Endothelial cell of umbilical vein (primary cell): ENCODE data around the gene TIAM1. TPM values are rescaled to one million over a fixed set of nuclear protein-coding genes. Genes with fewer than 3 reads are reported as not detected.

Experiments used
- BruUV-seq: library from RNA; stranded (reverse); fragments of 400-500 nt; replicated peaks from 2 replicates; lab custom pipeline; 2021; lab: Mats Ljungman, UMichigan
- CTCF ChIA-PET: fragments of 300-600, 350-600 bp; sonication (Branson Sonifier 250); formaldehyde crosslinking; loops from one replicate; lab custom pipeline; 2021; ENCODE audit warnings: antibody characterized with exemption, inconsistent platforms; lab: Charles Lee
- POLR2A ChIA-PET: fragments of 300-600, 350-600 bp; sonication (Branson Sonifier 250); formaldehyde crosslinking; loops from one replicate; lab custom pipeline; 2021; ENCODE audit warnings: antibody characterized with exemption, inconsistent platforms; lab: Charles Lee
- DNase-seq: peaks from one replicate; pipeline ENCODE4 v3.0.0-alpha.2; 2011; ENCODE audit warnings: low read depth, low spot score
- FAIRE-seq: peaks from 2 replicates; lab custom pipeline; 2011; peaks lifted over from hg19 to GRCh38; lab: Jason Lieb, UNC
- H2AFZ ChIP-seq: 2 replicates; pipeline ENCODE4 v1.6.0; 2012; ENCODE audit warnings: low read depth, low read length, control low read depth, inconsistent platforms
- H3K27ac ChIP-seq: 2 replicates; pipeline ENCODE4 v1.5.1; 2011; ENCODE audit warnings: low read depth, mild to moderate bottlenecking, control low read depth, low read length, moderate library complexity; ENCODE audit not compliant: insufficient read depth
- H3K27me3 ChIP-seq, 2 experiments: 2 replicates each; pipeline versions ENCODE4 v1.6.0 to v1.6.1; 2011; ENCODE audit warnings: low read length in 2 of 2, mixed read lengths in 1 of 2; ENCODE audit not compliant: control insufficient read depth in 2 of 2, insufficient read depth in 2 of 2
- H3K36me3 ChIP-seq, 2 experiments: 2 replicates in 1 of 2; 3 replicates in 1 of 2; pipeline ENCODE4 v1.5.1; 2011; ENCODE audit warnings: low read length in 2 of 2, mild to moderate bottlenecking in 1 of 2, moderate library complexity in 1 of 2; ENCODE audit not compliant: control insufficient read depth in 2 of 2, insufficient read depth in 2 of 2; ENCODE audit errors: extremely low read depth in 1 of 2
- H3K4me1 ChIP-seq: 3 replicates; pipeline ENCODE4 v1.5.1; 2011; ENCODE audit warnings: mild to moderate bottlenecking, low read length; ENCODE audit not compliant: control insufficient read depth, insufficient read depth; ENCODE audit errors: extremely low read depth
- H3K4me2 ChIP-seq: 2 replicates; pipeline ENCODE4 v1.6.1; 2011; ENCODE audit warnings: low read length, control low read depth, mixed read lengths; ENCODE audit not compliant: insufficient read depth
- H3K4me3 ChIP-seq, 3 experiments: fragments of 200-600 bp in 1 of 3; sonication (generic), shearing (Covaris generic) in 1 of 3; replicated peaks in 1 of 3; 2 replicates each; pipeline ENCODE4 v1.5.1; 2011 to 2016; ENCODE audit warnings: control low read depth in 3 of 3, low read length in 3 of 3, mild to moderate bottlenecking in 2 of 3, inconsistent platforms in 1 of 3, low read depth in 1 of 3, moderate library complexity in 1 of 3; ENCODE audit not compliant: insufficient read depth in 1 of 3
- H3K79me2 ChIP-seq: 2 replicates; pipeline ENCODE4 v1.6.0; 2012; ENCODE audit warnings: low read length, inconsistent platforms; ENCODE audit not compliant: control insufficient read depth, insufficient read depth
- H3K9ac ChIP-seq: replicated peaks from 2 replicates; pipeline ENCODE3; 2011; ENCODE audit warnings: low read length, control low read depth; ENCODE audit not compliant: insufficient read depth; ENCODE audit errors: extremely low read depth
- H3K9me1 ChIP-seq: replicated peaks from 3 replicates; pipeline ENCODE4 v1.6.0; 2011; ENCODE audit warnings: mild to moderate bottlenecking, low read length; ENCODE audit not compliant: control insufficient read depth, insufficient read depth; ENCODE audit errors: extremely low read depth
- H3K9me3 ChIP-seq: replicated peaks from 2 replicates; pipeline ENCODE4 v1.5.1; 2012; ENCODE audit warnings: low read length, inconsistent platforms; ENCODE audit not compliant: control insufficient read depth, insufficient read depth
- H4K20me1 ChIP-seq: replicated peaks from 2 replicates; pipeline ENCODE3; 2011; ENCODE audit warnings: mild to moderate bottlenecking, low read length; ENCODE audit not compliant: control insufficient read depth, insufficient read depth; ENCODE audit errors: extremely low read depth
- EZH2 ChIP-seq: IDR thresholded peaks from 2 replicates; pipeline ENCODE4 v1.6.1; 2012; ENCODE audit warnings: borderline replicate concordance, low read depth, mild to moderate bottlenecking, moderate library complexity, low read length, inconsistent platforms; ENCODE audit not compliant: severe bottlenecking
- FOS ChIP-seq: IDR thresholded peaks from 2 replicates; pipeline ENCODE4 v1.6.1; 2011; ENCODE audit warnings: mild to moderate bottlenecking, low read length, moderate library complexity, borderline replicate concordance; ENCODE audit not compliant: insufficient read depth
- GATA2 ChIP-seq: IDR thresholded peaks from 2 replicates; pipeline ENCODE4 v1.7.0; 2011; ENCODE audit warnings: low read depth, mild to moderate bottlenecking, moderate library complexity, mixed read lengths, low read length; ENCODE audit not compliant: insufficient read length, insufficient read depth
- JUN ChIP-seq: IDR thresholded peaks from 2 replicates; pipeline ENCODE4 v1.6.1; 2011; ENCODE audit warnings: borderline replicate concordance, low read depth; ENCODE audit not compliant: insufficient read length, insufficient read depth
- MAX ChIP-seq: IDR thresholded peaks from 2 replicates; pipeline ENCODE4 v1.6.1; 2011; ENCODE audit not compliant: insufficient read depth, insufficient read length
- MYC ChIP-seq: IDR thresholded peaks from one replicate; pipeline ENCODE4 v1.6.1; 2011; ENCODE audit warnings: mild to moderate bottlenecking, low read depth, low read length
- POLR2A ChIP-seq: IDR thresholded peaks from 2 replicates; pipeline ENCODE4 v1.6.1; 2012; ENCODE audit warnings: low read depth, mild to moderate bottlenecking, control low read depth, low read length
- POLR2AphosphoS5 ChIP-seq: IDR thresholded peaks from 2 replicates; pipeline ENCODE4 v1.6.1; 2012; ENCODE audit warnings: low read depth, mild to moderate bottlenecking, control low read depth, low read length, moderate library complexity; ENCODE audit not compliant: insufficient read depth
- dilution Hi-C: fragments of 300-500 bp; cut with MboI; formaldehyde crosslinking; loops from one replicate; pipeline ENCODE4 v1.15.0; 2019; ENCODE audit warnings: low sequenced_read_pairs; ENCODE audit not compliant: extremely low pct_ligation_motif_present
- intact Hi-C: fragments of 100-400 bp; cut with micrococcal nuclease; formaldehyde crosslinking; loops from one replicate; pipeline ENCODE4 v1.10.0; 2022
- polyA plus RNA-seq, 4 experiments: library from polyadenylated mRNA; depleted of rRNA in 3 of 4; stranded (reverse) in 3 of 4; unstranded in 1 of 4; fragments of >200 nt; gene quantifications; 2 replicates each; pipeline versions ENCODE4 v1.2.1 to v1.2.3, GENCODE V29; 2011 to 2012; ENCODE audit warnings: missing spikeins in 1 of 4
- total RNA-seq: library from RNA; stranded (reverse); gene quantifications from 2 replicates; pipeline ENCODE4 v1.2.3, GENCODE V29; 2021

Gene TIAM1
- total and polyA plus RNA-seq, 2 donors (not counting 3 experiments of a cell fraction or from before 2014, with no cell fraction given) = 0.21 to 0.86 TPM

DNA sequence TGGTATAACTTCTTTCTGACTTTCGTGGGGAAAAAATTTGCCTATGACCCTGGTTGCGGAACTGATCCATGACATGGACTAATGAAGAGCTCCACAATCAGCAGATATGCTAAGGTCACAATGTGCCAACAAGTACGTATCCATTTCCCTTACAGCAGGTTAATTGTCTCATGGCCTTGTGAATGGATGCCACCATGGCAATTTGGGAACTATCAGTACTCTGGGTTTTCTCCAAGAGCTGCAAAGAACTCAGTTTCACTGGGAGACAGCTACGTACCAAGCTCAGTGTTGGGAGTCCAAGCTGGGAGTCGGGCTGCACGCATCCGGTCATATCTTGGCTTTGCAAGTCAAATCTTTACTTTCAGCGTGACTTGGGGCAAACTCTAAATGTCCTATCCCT lies 64.8 kb downstream of the TIAM1 start:
- dilution Hi-C loops = no loop called here
- BruUV-seq = no TSS peak

DNA sequence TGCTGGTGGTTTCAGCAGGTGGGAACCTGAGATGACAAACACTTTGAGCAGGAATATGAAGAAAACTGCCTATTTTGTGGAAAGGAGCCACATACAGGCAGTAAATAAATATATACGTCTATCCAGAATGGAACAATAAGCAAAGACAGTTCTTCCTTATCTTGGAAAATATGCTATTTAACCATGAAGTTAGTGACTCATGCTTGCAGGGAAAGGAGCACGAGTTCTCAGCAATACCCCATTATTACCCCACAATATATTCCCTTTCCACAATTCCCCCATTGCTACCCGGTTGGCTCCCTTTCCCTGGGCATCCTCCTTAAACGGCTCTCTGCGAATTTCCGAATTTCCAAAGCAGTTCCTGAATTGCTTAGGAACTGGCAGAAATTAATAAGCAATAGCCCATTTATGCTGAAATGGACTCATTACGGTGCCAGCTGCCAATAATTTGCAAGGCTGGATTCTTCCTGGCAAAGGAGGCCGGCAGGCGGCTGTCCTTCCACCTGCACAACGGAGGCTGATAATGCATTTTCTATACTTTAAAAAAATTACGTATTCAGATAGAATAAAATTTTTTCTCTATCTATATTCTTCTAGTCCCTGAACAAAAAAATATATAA lies 65.4 kb downstream of the TIAM1 start:
- no peak for DNase-seq
- intact Hi-C loops (no loop called here), dilution Hi-C loops (no loop called here)
- Histone ChIP-seq H3K4me2 (no peak overlapping the region), H3K27me3 (no peaks in the 10 kb centered on the region), H3K79me2 (no peaks in the 10 kb centered on the region), H3K9me3 (no peaks in the 10 kb centered on the region), H3K36me3 (no peaks in the 10 kb centered on the region), H3K4me3 (no peak overlapping the region), H3K27ac (no peak overlapping the region), H2AFZ (no peak overlapping the region), H3K4me1 (no peaks in the 10 kb centered on the region), H3K9me1 (no peaks in the 10 kb centered on the region), H4K20me1 (no peaks in the 10 kb centered on the region), H3K9ac (no peak overlapping the region)
- BruUV-seq = no TSS peak
- TF ChIP-seq POLR2AphosphoS5 (no peak), GATA2 (no peak), FOS (no peak), MYC (no peak), POLR2A (no peak), MAX (no peak), JUN (no peak)
- CTCF ChIA-PET = no interaction called here
- POLR2A ChIA-PET = no interaction called here
- FAIRE-seq = no peak

More for the DNA sequence above, 64.8 kb downstream of the TIAM1 start:
- no peak for TF ChIP-seq EZH2
- TF ChIP-seq JUN = no peak
- TF ChIP-seq POLR2AphosphoS5 = no peak
- no peak for TF ChIP-seq FOS
- TF ChIP-seq MYC = no peak
- no peaks in the 10 kb centered on the region for H3K9me3 ChIP-seq
- no peaks in the 10 kb centered on the region for H3K4me1 ChIP-seq
- DNase-seq (no peak), FAIRE-seq (no peak)
- H2AFZ ChIP-seq = no peak overlapping the region
- H3K4me3 ChIP-seq = no peak overlapping the region
- POLR2A ChIA-PET = no interaction called here
- no peaks in the 10 kb centered on the region for H3K27me3 ChIP-seq
- H3K9ac ChIP-seq = no peak overlapping the region
- CTCF ChIA-PET = no interaction called here
- no peak overlapping the region for H3K27ac ChIP-seq
- H3K36me3 ChIP-seq = no peaks in the 10 kb centered on the region
- H3K79me2 ChIP-seq = no peaks in the 10 kb centered on the region
- no peaks in the 10 kb centered on the region for H3K9me1 ChIP-seq
- no peaks in the 10 kb centered on the region for H4K20me1 ChIP-seq
- intact Hi-C loops = no loop called here
- H3K4me2 ChIP-seq = no peak overlapping the region
